Measurements from ENCODE around the gene TEX12. TPM values are rescaled to one million over a fixed set of nuclear protein-coding genes. Genes with fewer than 3 reads are reported as not detected.

Gene TEX12
- total RNA-seq, 1 donor from 2014 or later: not detected

- H3K4me3 ChIP-seq (ENCODE audit: insufficient read depth, low read depth, low read length): no peak overlapping the region
- no peaks in the 10 kb centered on the region for H3K4me1 Mint-ChIP-seq (ENCODE audit: low read depth, unreplicated experiment)
- H3K4me3 Mint-ChIP-seq (ENCODE audit: unreplicated experiment): no peak overlapping the region
- FAIRE-seq (no peak), DNase-seq (ENCODE audit: low read depth) (no peak)
- H3K79me2 ChIP-seq (ENCODE audit: insufficient read depth, low read length): no peaks in the 10 kb centered on the region
- H3K27ac Mint-ChIP-seq (ENCODE audit: unreplicated experiment): no peak overlapping the region
- no peaks in the 10 kb centered on the region for H3K27me3 ChIP-seq (ENCODE audit: insufficient read depth, low read length)
- no peaks in the 10 kb centered on the region for H3K9me3 ChIP-seq (ENCODE audit: insufficient read depth, low read depth, low read length)
- no peaks in the 10 kb centered on the region for H3K36me3 ChIP-seq (ENCODE audit: insufficient read depth, low read length)
- H3K27ac ChIP-seq (ENCODE audit: low read depth, low read length): no peak overlapping the region
- no peak overlapping the region for H3K9ac ChIP-seq (ENCODE audit: low read length)
- TF ChIP-seq CTCF (IDR thresholded peaks at IDR 0.05; ENCODE audit: insufficient read depth, low read depth, low read length) (no peak), EZH2 (IDR thresholded peaks at IDR 0.05; ENCODE audit: insufficient read depth, low read length) (no peak)
- no peak overlapping the region for H3K4me2 ChIP-seq (ENCODE audit: low read length)
- no peaks in the 10 kb centered on the region for H3K36me3 Mint-ChIP-seq (ENCODE audit: low read depth, unreplicated experiment)
- H3K9me3 Mint-ChIP-seq (ENCODE audit: unreplicated experiment): no peaks in the 10 kb centered on the region
- peaks cover 3% of the 10 kb centered on the region for H3K27me3 Mint-ChIP-seq (ENCODE audit: low read depth, unreplicated experiment)
- H3K4me1 ChIP-seq (ENCODE audit: insufficient read depth, low read length): no peaks in the 10 kb centered on the region
- H2AFZ ChIP-seq (ENCODE audit: low read depth, low read length): no peak overlapping the region
- no peaks in the 10 kb centered on the region for H4K20me1 ChIP-seq (ENCODE audit: insufficient read depth, low read length)
Measured at GRCh38 chr11:112211536-112211935, 44.4 kb downstream of the TEX12 start.

GRCh38 chr11:112212290-112212689 lies 45.1 kb downstream of the TEX12 start:
- Histone ChIP-seq H3K4me2 (ENCODE audit: low read length) (no peak overlapping the region), H3K9me3 (ENCODE audit: insufficient read depth, low read depth, low read length) (no peaks in the 10 kb centered on the region), H3K9ac (ENCODE audit: low read length) (no peak overlapping the region), H3K27ac (ENCODE audit: low read depth, low read length) (no peak overlapping the region), H3K27me3 (ENCODE audit: insufficient read depth, low read length) (no peaks in the 10 kb centered on the region), H3K4me3 (ENCODE audit: insufficient read depth, low read depth, low read length) (no peak overlapping the region), H4K20me1 (ENCODE audit: insufficient read depth, low read length) (no peaks in the 10 kb centered on the region), H3K79me2 (ENCODE audit: insufficient read depth, low read length) (no peaks in the 10 kb centered on the region), H2AFZ (ENCODE audit: low read depth, low read length) (no peak overlapping the region), H3K4me1 (ENCODE audit: insufficient read depth, low read length) (no peaks in the 10 kb centered on the region), H3K36me3 (ENCODE audit: insufficient read depth, low read length) (no peaks in the 10 kb centered on the region)
- peaks cover 7% of the 10 kb centered on the region for H3K27me3 Mint-ChIP-seq (ENCODE audit: low read depth, unreplicated experiment)
- TF ChIP-seq EZH2 (IDR thresholded peaks at IDR 0.05; ENCODE audit: insufficient read depth, low read length) (no peak), CTCF (IDR thresholded peaks at IDR 0.05; ENCODE audit: insufficient read depth, low read depth, low read length) (no peak)
- H3K27ac Mint-ChIP-seq (ENCODE audit: unreplicated experiment): no peak overlapping the region
- no peaks in the 10 kb centered on the region for H3K4me1 Mint-ChIP-seq (ENCODE audit: low read depth, unreplicated experiment)
- H3K9me3 Mint-ChIP-seq (ENCODE audit: unreplicated experiment): no peaks in the 10 kb centered on the region
- DNase-seq (ENCODE audit: low read depth) (no peak), FAIRE-seq (no peak)
- H3K36me3 Mint-ChIP-seq (ENCODE audit: low read depth, unreplicated experiment): no peaks in the 10 kb centered on the region
- no peak overlapping the region for H3K4me3 Mint-ChIP-seq (ENCODE audit: unreplicated experiment)

- TF ChIP-seq CTCF (IDR thresholded peaks at IDR 0.05; ENCODE audit: insufficient read depth, low read depth, low read length) (no peak), EZH2 (IDR thresholded peaks at IDR 0.05; ENCODE audit: insufficient read depth, low read length) (no peak)
- no peak overlapping the region for H2AFZ ChIP-seq (ENCODE audit: low read depth, low read length)
- Mint-ChIP-seq H3K9me3 (ENCODE audit: unreplicated experiment) (no peaks in the 10 kb centered on the region), H3K4me1 (ENCODE audit: low read depth, unreplicated experiment) (no peaks in the 10 kb centered on the region), H3K36me3 (ENCODE audit: low read depth, unreplicated experiment) (no peaks in the 10 kb centered on the region), H3K27me3 (ENCODE audit: low read depth, unreplicated experiment) (peaks cover 7% of the 10 kb centered on the region), H3K4me3 (ENCODE audit: unreplicated experiment) (no peak overlapping the region), H3K27ac (ENCODE audit: unreplicated experiment) (no peak overlapping the region)
- H3K36me3 ChIP-seq (ENCODE audit: insufficient read depth, low read length): no peaks in the 10 kb centered on the region
- H3K4me1 ChIP-seq (ENCODE audit: insufficient read depth, low read length): no peaks in the 10 kb centered on the region
- H4K20me1 ChIP-seq (ENCODE audit: insufficient read depth, low read length): no peaks in the 10 kb centered on the region
- no peak overlapping the region for H3K4me2 ChIP-seq (ENCODE audit: low read length)
- FAIRE-seq: no peak
- H3K27me3 ChIP-seq (ENCODE audit: insufficient read depth, low read length): no peaks in the 10 kb centered on the region
- no peak overlapping the region for H3K9ac ChIP-seq (ENCODE audit: low read length)
- no peaks in the 10 kb centered on the region for H3K9me3 ChIP-seq (ENCODE audit: insufficient read depth, low read depth, low read length)
- H3K79me2 ChIP-seq (ENCODE audit: insufficient read depth, low read length): no peaks in the 10 kb centered on the region
- no peak overlapping the region for H3K4me3 ChIP-seq (ENCODE audit: insufficient read depth, low read depth, low read length)
- H3K27ac ChIP-seq (ENCODE audit: low read depth, low read length): no peak overlapping the region
- no peak for DNase-seq (ENCODE audit: low read depth)
Measured at GRCh38 chr11:112212710-112213109, 45.5 kb downstream of the TEX12 start.
